Medulla oblongata (tissue), 1 donor: ENCODE data around the gene USP21.
A peak's percentile ranks its signal among the peaks of the same experiment; 100 is the strongest.
"Not testable (repeated sequence)": the region's sequence is repeated elsewhere in the genome, so short reads cannot be mapped to it uniquely, and the experiment has no call there.

Source experiments
- DNase-seq: peaks from one replicate; pipeline ENCODE4 v3.0.0-alpha.2; 2015; ENCODE audit errors: extremely low spot score

The USP21 gene

GRCh38 chr1:161159087-161159912 lies at the start of gene USP21:
USP21 (plus strand) TSS chr1:161159500; CDS start chr1:161160641, 1,141 bp downstream.
- peak; percentile 96 for DNase-seq

GRCh38 chr1:161111117-161111516 lies 48.2 kb upstream of the USP21 start:
- DNase-seq: no peak

- DNase-seq: no peak
These were observed 47.8 kb upstream of the USP21 start for GRCh38 chr1:161111527-161111926.

GRCh38 chr1:161113915-161114314 lies 45.4 kb upstream of the USP21 start:
- DNase-seq: no peak

- no peak for DNase-seq
These were observed 44.7 kb upstream of the USP21 start for GRCh38 chr1:161114556-161114955.

- DNase-seq: no peak
These were observed 44.1 kb upstream of the USP21 start for GRCh38 chr1:161115132-161115711.

- DNase-seq: not testable (repeated sequence)
These were observed 43.3 kb upstream of the USP21 start for GRCh38 chr1:161115961-161116360.

GRCh38 chr1:161117759-161118581 lies 41.3 kb upstream of the USP21 start, which contains the start of the genes NIT1 and PFDN2:
NIT1 (plus strand) TSS chr1:161118105; CDS start chr1:161118177, 72 bp downstream.
PFDN2 (minus strand) TSS chr1:161118037; CDS start chr1:161118026, 11 bp downstream.
- peak; percentile 84 for DNase-seq

GRCh38 chr1:161119092-161119903 lies 40.0 kb upstream of the USP21 start:
- no peak for DNase-seq

- DNase-seq: no peak
These were observed 38.2 kb upstream of the USP21 start for GRCh38 chr1:161121042-161121650.

GRCh38 chr1:161121834-161122233 lies 37.5 kb upstream of the USP21 start:
- peak; percentile 56 for DNase-seq

- DNase-seq: no peak
These were observed 36.3 kb upstream of the USP21 start for GRCh38 chr1:161122967-161123366.

GRCh38 chr1:161127649-161128048 lies 31.7 kb upstream of the USP21 start:
- no peak for DNase-seq

- no peak for DNase-seq
These were observed 30.5 kb upstream of the USP21 start for GRCh38 chr1:161128591-161129420.

GRCh38 chr1:161130266-161130665 lies 29.0 kb upstream of the USP21 start:
- DNase-seq: no peak

GRCh38 chr1:161131523-161132409 lies 27.5 kb upstream of the USP21 start:
- DNase-seq: peak; percentile 56

GRCh38 chr1:161132410-161133219 lies 26.7 kb upstream of the USP21 start, which contains the start of gene DEDD:
DEDD (minus strand) TSS chr1:161132667; CDS start chr1:161124462, 8,205 bp downstream.
- peak; percentile 98 for DNase-seq

GRCh38 chr1:161133220-161133740 lies 26.0 kb upstream of the USP21 start:
- DNase-seq: no peak
